ENCODE results near the gene PIGT.

Gene PIGT

GRCh38 chr20:45404438-45404837, 11.5 kb upstream of the PIGT start:
- peaks cover 18% of the 10 kb centered on the region for H3K27me3 ChIP-seq (ENCODE audit: control insufficient read depth, insufficient read depth, low read length)
- peaks cover 17% of the 10 kb centered on the region for H3K4me1 ChIP-seq (ENCODE audit: control insufficient read depth, insufficient read depth, low read length)
- H3K4me2 ChIP-seq (ENCODE audit: low read length) = no peak overlapping the region
- H3K9me3 ChIP-seq (replicated peaks; ENCODE audit: low read length) = no peaks in the 10 kb centered on the region
- no peaks in the 10 kb centered on the region for H3K36me3 ChIP-seq (ENCODE audit: insufficient read depth, low read length)
- H3K9ac ChIP-seq (ENCODE audit: low read depth, low read length) = no peak overlapping the region
- no peak overlapping the region for H3K4me3 ChIP-seq (ENCODE audit: low read length)

GRCh38 chr20:45405571-45406259, 10.2 kb upstream of the PIGT start:
- Histone ChIP-seq H3K9ac (ENCODE audit: low read depth, low read length) (peak overlapping the region; percentile 66), H3K36me3 (ENCODE audit: insufficient read depth, low read length) (no peaks in the 10 kb centered on the region), H3K4me2 (ENCODE audit: low read length) (peak overlapping the region; percentile 100)

GRCh38 chr20:45406260-45407066, 9.5 kb upstream of the PIGT start:
- peak overlapping the region; percentile 100 for H3K4me2 ChIP-seq (ENCODE audit: low read length)
- H3K9me3 ChIP-seq (replicated peaks; ENCODE audit: low read length) = no peaks in the 10 kb centered on the region
- peaks cover 17% of the 10 kb centered on the region for H3K4me1 ChIP-seq (ENCODE audit: control insufficient read depth, insufficient read depth, low read length)
- H3K9ac ChIP-seq (ENCODE audit: low read depth, low read length) = peak overlapping the region; percentile 66
- H3K36me3 ChIP-seq (ENCODE audit: insufficient read depth, low read length) = no peaks in the 10 kb centered on the region
- peaks cover 18% of the 10 kb centered on the region for H3K27me3 ChIP-seq (ENCODE audit: control insufficient read depth, insufficient read depth, low read length)
- peak overlapping the region; percentile 84 for H3K4me3 ChIP-seq (ENCODE audit: low read length)

More at GRCh38 chr20:45405571-45406259, 10.2 kb upstream of the PIGT start:
- Histone ChIP-seq H3K27me3 (ENCODE audit: control insufficient read depth, insufficient read depth, low read length) (peaks cover 18% of the 10 kb centered on the region), H3K9me3 (replicated peaks; ENCODE audit: low read length) (no peaks in the 10 kb centered on the region), H3K4me3 (ENCODE audit: low read length) (peak overlapping the region; percentile 84), H3K4me1 (ENCODE audit: control insufficient read depth, insufficient read depth, low read length) (peaks cover 17% of the 10 kb centered on the region)

GRCh38 chr20:45407067-45407745, 8.7 kb upstream of the PIGT start:
- H3K9ac ChIP-seq (ENCODE audit: low read depth, low read length) = peak overlapping the region; percentile 66
- peaks cover 18% of the 10 kb centered on the region for H3K27me3 ChIP-seq (ENCODE audit: control insufficient read depth, insufficient read depth, low read length)
- H3K4me1 ChIP-seq (ENCODE audit: control insufficient read depth, insufficient read depth, low read length) = peaks cover 17% of the 10 kb centered on the region
- peak overlapping the region; percentile 100 for H3K4me2 ChIP-seq (ENCODE audit: low read length)
- H3K36me3 ChIP-seq (ENCODE audit: insufficient read depth, low read length) = no peaks in the 10 kb centered on the region
- H3K4me3 ChIP-seq (ENCODE audit: low read length) = peak overlapping the region; percentile 84
- H3K9me3 ChIP-seq (replicated peaks; ENCODE audit: low read length) = no peaks in the 10 kb centered on the region

GRCh38 chr20:45407783-45408645, 7.9 kb upstream of the PIGT start, which contains the start of gene DBNDD2:
Gene DBNDD2 (plus strand): TSS chr20:45408289. CDS start chr20:45408468, 179 bp downstream.
- H3K36me3 ChIP-seq (ENCODE audit: insufficient read depth, low read length) = no peaks in the 10 kb centered on the region
- peak within 1 kb of the TSS; percentile 100 for H3K4me2 ChIP-seq (ENCODE audit: low read length)
- no peaks in the 10 kb centered on the region for H3K9me3 ChIP-seq (replicated peaks; ENCODE audit: low read length)
- peak within 1 kb of the TSS; percentile 84 for H3K4me3 ChIP-seq (ENCODE audit: low read length)
- H3K27me3 ChIP-seq (ENCODE audit: control insufficient read depth, insufficient read depth, low read length) = peaks cover 18% of the 10 kb centered on the region
- peaks cover 17% of the 10 kb centered on the region for H3K4me1 ChIP-seq (ENCODE audit: control insufficient read depth, insufficient read depth, low read length)
- H3K9ac ChIP-seq (ENCODE audit: low read depth, low read length) = peak within 1 kb of the TSS; percentile 66

GRCh38 chr20:45408646-45409213, 7.2 kb upstream of the PIGT start:
- Histone ChIP-seq H3K9me3 (replicated peaks; ENCODE audit: low read length) (no peaks in the 10 kb centered on the region), H3K4me3 (ENCODE audit: low read length) (no peak overlapping the region), H3K4me1 (ENCODE audit: control insufficient read depth, insufficient read depth, low read length) (peaks cover 17% of the 10 kb centered on the region), H3K36me3 (ENCODE audit: insufficient read depth, low read length) (no peaks in the 10 kb centered on the region), H3K4me2 (ENCODE audit: low read length) (no peak overlapping the region), H3K9ac (ENCODE audit: low read depth, low read length) (no peak overlapping the region), H3K27me3 (ENCODE audit: control insufficient read depth, insufficient read depth, low read length) (peaks cover 18% of the 10 kb centered on the region)

GRCh38 chr20:45409521-45410272, 6.2 kb upstream of the PIGT start:
- Histone ChIP-seq H3K4me3 (ENCODE audit: low read length) (no peak overlapping the region), H3K9ac (ENCODE audit: low read depth, low read length) (no peak overlapping the region), H3K36me3 (ENCODE audit: insufficient read depth, low read length) (no peaks in the 10 kb centered on the region), H3K4me2 (ENCODE audit: low read length) (no peak overlapping the region), H3K4me1 (ENCODE audit: control insufficient read depth, insufficient read depth, low read length) (peaks cover 17% of the 10 kb centered on the region), H3K27me3 (ENCODE audit: control insufficient read depth, insufficient read depth, low read length) (peaks cover 12% of the 10 kb centered on the region), H3K9me3 (replicated peaks; ENCODE audit: low read length) (no peaks in the 10 kb centered on the region)

- no peak overlapping the region for H3K4me3 ChIP-seq (ENCODE audit: low read length)
- H3K4me2 ChIP-seq (ENCODE audit: low read length) = no peak overlapping the region
- no peak overlapping the region for H3K9ac ChIP-seq (ENCODE audit: low read depth, low read length)
- no peaks in the 10 kb centered on the region for H3K36me3 ChIP-seq (ENCODE audit: insufficient read depth, low read length)
- peaks cover 18% of the 10 kb centered on the region for H3K4me1 ChIP-seq (ENCODE audit: control insufficient read depth, insufficient read depth, low read length)
- H3K27me3 ChIP-seq (ENCODE audit: control insufficient read depth, insufficient read depth, low read length) = peaks cover 4% of the 10 kb centered on the region
- no peaks in the 10 kb centered on the region for H3K9me3 ChIP-seq (replicated peaks; ENCODE audit: low read length)
Observed at GRCh38 chr20:45410887-45411286, 5.1 kb upstream of the PIGT start.

- Histone ChIP-seq H3K9ac (ENCODE audit: low read depth, low read length) (no peak overlapping the region), H3K4me3 (ENCODE audit: low read length) (no peak overlapping the region), H3K4me2 (ENCODE audit: low read length) (no peak overlapping the region), H3K36me3 (ENCODE audit: insufficient read depth, low read length) (no peaks in the 10 kb centered on the region), H3K9me3 (replicated peaks; ENCODE audit: low read length) (no peaks in the 10 kb centered on the region), H3K4me1 (ENCODE audit: control insufficient read depth, insufficient read depth, low read length) (peaks cover 15% of the 10 kb centered on the region), H3K27me3 (ENCODE audit: control insufficient read depth, insufficient read depth, low read length) (no peaks in the 10 kb centered on the region)
Observed at GRCh38 chr20:45412653-45413052, 3.3 kb upstream of the PIGT start.

- no peaks in the 10 kb centered on the region for H3K9me3 ChIP-seq (replicated peaks; ENCODE audit: low read length)
- H3K4me3 ChIP-seq (ENCODE audit: low read length) = no peak overlapping the region
- H3K27me3 ChIP-seq (ENCODE audit: control insufficient read depth, insufficient read depth, low read length) = no peaks in the 10 kb centered on the region
- peaks cover 4% of the 10 kb centered on the region for H3K36me3 ChIP-seq (ENCODE audit: insufficient read depth, low read length)
- H3K4me2 ChIP-seq (ENCODE audit: low read length) = no peak overlapping the region
- H3K4me1 ChIP-seq (ENCODE audit: control insufficient read depth, insufficient read depth, low read length) = peaks cover 18% of the 10 kb centered on the region
- H3K9ac ChIP-seq (ENCODE audit: low read depth, low read length) = no peak overlapping the region
Observed at GRCh38 chr20:45413479-45413878, 2.5 kb upstream of the PIGT start.

Data from skeletal muscle satellite cell (primary cell).